Measurements from ENCODE around the gene CRYBG2.
"Not testable (repeated sequence)": the region's sequence is repeated elsewhere in the genome, so short reads cannot be mapped to it uniquely, and the experiment has no call there.

The CRYBG2 gene

GRCh38 chr1:26346274-26347033, 7.5 kb downstream of the CRYBG2 start:
- no peak for DNase-seq

GRCh38 chr1:26345718-26346117, 8.2 kb downstream of the CRYBG2 start:
- DNase-seq = no peak

- no peak for DNase-seq
These were observed 9.6 kb downstream of the CRYBG2 start for GRCh38 chr1:26344147-26344920.

- DNase-seq = no peak
These were observed 13.9 kb downstream of the CRYBG2 start for GRCh38 chr1:26340047-26340481.

- DNase-seq = no peak
These were observed 15.3 kb downstream of the CRYBG2 start for GRCh38 chr1:26338670-26339069.

- no peak for DNase-seq
These were observed 16.3 kb downstream of the CRYBG2 start for GRCh38 chr1:26337625-26338024.

GRCh38 chr1:26337206-26337535, 16.8 kb downstream of the CRYBG2 start:
- DNase-seq = no peak

- DNase-seq = no peak
These were observed 17.3 kb downstream of the CRYBG2 start for GRCh38 chr1:26336477-26337205.

- DNase-seq = no peak
These were observed 18.0 kb downstream of the CRYBG2 start for GRCh38 chr1:26335774-26336476.

- DNase-seq = not testable (repeated sequence)
These were observed 20.6 kb downstream of the CRYBG2 start for GRCh38 chr1:26333312-26333711.

GRCh38 chr1:26330276-26330675, 23.7 kb downstream of the CRYBG2 start:
- no peak for DNase-seq

GRCh38 chr1:26329380-26329779, 24.6 kb downstream of the CRYBG2 start:
- not testable (repeated sequence) for DNase-seq

GRCh38 chr1:26328597-26328996, 25.3 kb downstream of the CRYBG2 start:
- DNase-seq = no peak

GRCh38 chr1:26327956-26328362, 26.0 kb downstream of the CRYBG2 start:
- no peak for DNase-seq

- no peak for DNase-seq
These were observed 29.4 kb downstream of the CRYBG2 start for GRCh38 chr1:26324550-26324949.

GRCh38 chr1:26323382-26323781, 30.5 kb downstream of the CRYBG2 start:
- DNase-seq = no peak

GRCh38 chr1:26322042-26322331, 31.9 kb downstream of the CRYBG2 start:
- DNase-seq = no peak

GRCh38 chr1:26321315-26322041, 32.5 kb downstream of the CRYBG2 start:
- DNase-seq = peak; percentile 33

GRCh38 chr1:26320896-26321295, 33.0 kb downstream of the CRYBG2 start:
- DNase-seq = no peak

GRCh38 chr1:26318338-26319064, 35.4 kb downstream of the CRYBG2 start:
- DNase-seq = no peak

- no peak for DNase-seq
These were observed 36.2 kb downstream of the CRYBG2 start, which contains the start of gene CD52 for GRCh38 chr1:26317612-26318337. Gene CD52 (plus strand): TSS chr1:26317958. CDS start chr1:26318018, 60 bp downstream.
